ENCODE data around the gene DDX3X.

DDX3X gene

GRCh38 chrX:41344053-41344452 is 10.1 kb downstream of the DDX3X start:
- Histone ChIP-seq H3K27me3 (ENCODE audit: insufficient read depth, low read depth, severe bottlenecking) (no peaks in the 10 kb centered on the region), H3K4me3 (ENCODE audit: low read depth, low read length) (no peak overlapping the region), H3K27ac (no peak overlapping the region), H3K36me3 (peaks cover 98% of the 10 kb centered on the region), H3K9me3 (ENCODE audit: severe bottlenecking) (no peaks in the 10 kb centered on the region)
- TF ChIP-seq CTCF (IDR thresholded peaks at IDR 0.05; ENCODE audit: low read depth, low read length): no peak
- DNase-seq: no peak

GRCh38 chrX:41347186-41347585 is 13.2 kb downstream of the DDX3X start:
- no peak for TF ChIP-seq CTCF (IDR thresholded peaks at IDR 0.05; ENCODE audit: low read depth, low read length)
- no peak overlapping the region for H3K4me3 ChIP-seq (ENCODE audit: low read depth, low read length)
- H3K27me3 ChIP-seq (ENCODE audit: insufficient read depth, low read depth, severe bottlenecking): no peaks in the 10 kb centered on the region
- no peaks in the 10 kb centered on the region for H3K9me3 ChIP-seq (ENCODE audit: severe bottlenecking)
- H3K27ac ChIP-seq: no peak overlapping the region
- no peak for DNase-seq
- peaks cover 76% of the 10 kb centered on the region for H3K36me3 ChIP-seq

GRCh38 chrX:41348551-41348950 is 14.6 kb downstream of the DDX3X start:
- Histone ChIP-seq H3K4me3 (ENCODE audit: low read depth, low read length) (no peak overlapping the region), H3K36me3 (peaks cover 62% of the 10 kb centered on the region), H3K27me3 (ENCODE audit: insufficient read depth, low read depth, severe bottlenecking) (no peaks in the 10 kb centered on the region), H3K9me3 (ENCODE audit: severe bottlenecking) (no peaks in the 10 kb centered on the region), H3K27ac (no peak overlapping the region)
- no peak for TF ChIP-seq CTCF (IDR thresholded peaks at IDR 0.05; ENCODE audit: low read depth, low read length)
- DNase-seq: no peak

DNA sequence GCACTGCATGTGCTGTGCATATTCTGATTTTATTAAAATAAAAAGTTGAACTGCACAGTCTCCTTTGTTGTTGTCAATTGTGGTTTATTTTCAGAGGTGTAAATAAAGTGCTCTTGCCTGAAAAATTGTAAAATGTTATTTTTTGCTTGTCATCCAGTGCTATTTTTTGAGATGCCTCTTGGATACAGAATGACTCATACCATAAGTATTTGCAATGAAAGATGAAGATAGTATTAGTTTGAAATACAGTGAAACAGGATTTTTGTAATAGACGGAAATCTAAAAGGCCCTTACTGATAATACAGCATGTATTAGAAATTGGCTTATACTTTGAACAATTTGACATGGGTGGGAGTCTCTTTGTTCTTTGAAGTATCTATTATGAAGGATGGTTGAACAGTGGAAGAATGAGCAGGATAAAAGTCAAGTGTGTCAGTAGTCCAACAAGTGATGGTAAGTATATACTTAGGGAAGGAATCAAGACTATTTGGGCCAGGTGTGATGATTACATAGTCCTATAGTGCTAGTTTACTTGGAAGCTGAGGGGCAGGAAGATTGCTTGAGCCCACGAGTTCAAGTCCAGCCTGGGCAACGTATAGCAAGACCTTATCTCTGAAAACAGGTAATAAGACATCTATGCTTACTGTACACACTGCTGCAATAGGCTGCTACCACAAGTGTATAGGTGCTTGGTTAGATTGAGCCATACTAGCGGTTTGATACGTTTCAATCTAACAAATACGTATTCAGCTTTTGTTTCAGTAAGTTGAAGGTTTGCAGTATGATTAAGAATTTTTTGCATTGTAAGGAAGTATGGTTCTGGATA is 16.4 kb downstream of the DDX3X start:
- no peak for TF ChIP-seq CTCF (IDR thresholded peaks at IDR 0.05; ENCODE audit: low read depth, low read length)
- no peak for DNase-seq
- H3K9me3 ChIP-seq (ENCODE audit: severe bottlenecking): no peaks in the 10 kb centered on the region
- H3K27ac ChIP-seq: no peak overlapping the region
- peaks cover 44% of the 10 kb centered on the region for H3K36me3 ChIP-seq
- H3K4me3 ChIP-seq (ENCODE audit: low read depth, low read length): no peak overlapping the region
- H3K27me3 ChIP-seq (ENCODE audit: insufficient read depth, low read depth, severe bottlenecking): no peaks in the 10 kb centered on the region

DNA sequence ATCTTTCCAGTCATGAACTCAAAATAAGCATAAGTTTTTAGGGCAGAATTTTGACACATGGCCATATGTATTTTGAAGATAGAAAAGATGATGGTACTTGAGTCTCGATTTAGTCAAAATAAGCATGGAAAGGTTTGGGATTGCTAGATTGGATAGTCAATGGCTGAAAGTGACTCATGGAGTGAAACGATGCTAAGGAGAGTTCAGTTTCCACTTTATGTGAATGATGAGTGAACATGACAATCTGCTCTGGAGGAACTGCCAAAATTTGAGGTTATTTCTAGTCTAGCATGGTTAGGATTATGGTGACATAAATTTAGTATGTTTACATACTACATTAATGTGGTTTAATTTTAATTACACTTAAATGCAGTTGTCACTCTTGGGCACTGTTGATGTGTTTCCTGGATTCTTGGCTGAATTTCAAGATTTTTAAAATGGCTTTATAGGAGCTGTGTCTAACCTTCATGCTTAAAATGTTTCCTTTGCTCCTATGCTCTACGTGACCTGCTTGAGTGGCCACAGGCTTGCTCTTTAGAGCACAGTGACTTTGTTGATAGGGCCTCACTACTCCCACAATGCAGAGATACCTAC is 17.1 kb downstream of the DDX3X start:
- H3K27ac ChIP-seq: no peak overlapping the region
- no peak for DNase-seq
- no peak for TF ChIP-seq CTCF (IDR thresholded peaks at IDR 0.05; ENCODE audit: low read depth, low read length)
- no peaks in the 10 kb centered on the region for H3K9me3 ChIP-seq (ENCODE audit: severe bottlenecking)
- H3K36me3 ChIP-seq: peaks cover 37% of the 10 kb centered on the region
- no peak overlapping the region for H3K4me3 ChIP-seq (ENCODE audit: low read depth, low read length)
- no peaks in the 10 kb centered on the region for H3K27me3 ChIP-seq (ENCODE audit: insufficient read depth, low read depth, severe bottlenecking)

All from WERI-Rb-1 (cell line).